ENCODE measurements around the gene CASK. TPM values are rescaled to one million over a fixed set of nuclear protein-coding genes. Genes with fewer than 3 reads are reported as not detected.

Gene CASK
- total RNA-seq, 2 donors from 2014 or later, result 15.0 to 17.0 TPM

- H3K9me3 ChIP-seq, result no peaks in the 10 kb centered on the region
- H3K27ac ChIP-seq, result no peak overlapping the region
- H3K36me3 ChIP-seq, result no peaks in the 10 kb centered on the region
- no peak overlapping the region for H3K4me3 ChIP-seq
- no peaks in the 10 kb centered on the region for H3K27me3 ChIP-seq
- peaks cover 0 to 2% of the 10 kb centered on the region in 2 donors for H3K4me1 ChIP-seq
- TF ChIP-seq, protein P1, sequence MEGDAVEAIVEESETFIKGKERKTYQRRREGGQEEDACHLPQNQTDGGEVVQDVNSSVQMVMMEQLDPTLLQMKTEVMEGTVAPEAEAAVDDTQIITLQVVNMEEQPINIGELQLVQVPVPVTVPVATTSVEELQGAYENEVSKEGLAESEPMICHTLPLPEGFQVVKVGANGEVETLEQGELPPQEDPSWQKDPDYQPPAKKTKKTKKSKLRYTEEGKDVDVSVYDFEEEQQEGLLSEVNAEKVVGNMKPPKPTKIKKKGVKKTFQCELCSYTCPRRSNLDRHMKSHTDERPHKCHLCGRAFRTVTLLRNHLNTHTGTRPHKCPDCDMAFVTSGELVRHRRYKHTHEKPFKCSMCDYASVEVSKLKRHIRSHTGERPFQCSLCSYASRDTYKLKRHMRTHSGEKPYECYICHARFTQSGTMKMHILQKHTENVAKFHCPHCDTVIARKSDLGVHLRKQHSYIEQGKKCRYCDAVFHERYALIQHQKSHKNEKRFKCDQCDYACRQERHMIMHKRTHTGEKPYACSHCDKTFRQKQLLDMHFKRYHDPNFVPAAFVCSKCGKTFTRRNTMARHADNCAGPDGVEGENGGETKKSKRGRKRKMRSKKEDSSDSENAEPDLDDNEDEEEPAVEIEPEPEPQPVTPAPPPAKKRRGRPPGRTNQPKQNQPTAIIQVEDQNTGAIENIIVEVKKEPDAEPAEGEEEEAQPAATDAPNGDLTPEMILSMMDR (IDR thresholded peaks at IDR 0.05), result no peak
- DNase-seq (ENCODE audit: low spot score), result no peak
Observed at GRCh38 chrX:41603596-41603995, 319.8 kb downstream of the CASK start.

DNA sequence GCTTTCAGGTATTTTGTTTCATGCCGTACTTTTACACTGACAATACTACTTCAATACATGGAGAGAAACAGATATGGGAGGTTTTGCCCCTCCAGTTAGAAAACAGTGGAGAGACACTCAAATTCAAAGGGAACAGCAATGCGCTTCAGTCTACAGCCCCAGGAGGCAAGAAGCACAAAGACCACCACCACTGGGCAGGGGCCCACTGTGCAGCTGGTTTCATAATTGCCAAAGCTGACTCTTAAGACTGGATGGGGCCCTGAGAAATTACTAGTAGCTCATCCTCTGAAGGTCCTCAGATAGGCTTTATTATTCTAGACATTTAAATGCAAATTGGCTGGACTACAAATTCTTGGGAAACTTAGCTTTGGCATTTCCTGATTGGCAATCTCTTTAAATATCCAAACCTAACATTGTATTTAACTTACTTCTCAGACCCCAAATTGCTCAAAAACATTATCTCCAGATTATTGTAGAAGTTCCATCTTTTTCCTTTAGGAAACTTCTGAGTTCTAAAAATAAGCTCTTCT, 320.5 kb downstream of the CASK start:
- no peaks in the 10 kb centered on the region for H3K36me3 ChIP-seq
- TF ChIP-seq, protein P1 (IDR thresholded peaks at IDR 0.05), result no peak
- no peaks in the 10 kb centered on the region for H3K9me3 ChIP-seq
- peaks cover 0 to 2% of the 10 kb centered on the region in 2 donors for H3K4me1 ChIP-seq
- H3K27me3 ChIP-seq, result no peaks in the 10 kb centered on the region
- no peak overlapping the region for H3K4me3 ChIP-seq
- DNase-seq (ENCODE audit: low spot score), result no peak
- H3K27ac ChIP-seq, result no peak overlapping the region

DNA sequence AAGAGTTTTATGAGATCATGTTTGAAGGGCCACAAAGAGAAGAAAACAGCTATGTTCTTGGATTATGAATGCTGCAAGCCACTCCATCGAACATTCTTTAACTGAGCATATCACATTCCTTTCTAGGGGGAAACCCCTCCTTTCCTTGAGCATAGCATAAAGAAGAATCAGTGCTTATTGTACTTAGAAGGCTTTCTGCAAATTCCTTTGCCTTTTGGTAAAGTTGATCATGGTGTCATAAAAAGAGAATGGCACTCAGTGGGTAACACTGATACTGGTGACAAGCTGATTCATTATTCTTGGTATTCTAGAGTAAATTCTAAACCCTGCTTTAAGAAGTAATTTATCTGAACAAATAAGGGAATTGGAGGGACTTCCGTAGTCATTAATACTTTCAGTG, 323.1 kb downstream of the CASK start:
- Histone ChIP-seq H3K9me3 (no peaks in the 10 kb centered on the region), H3K36me3 (no peaks in the 10 kb centered on the region), H3K4me3 (no peak overlapping the region), H3K27me3 (no peaks in the 10 kb centered on the region), H3K27ac (no peak overlapping the region), H3K4me1 (peaks cover 0 to 2% of the 10 kb centered on the region in 2 donors)
- DNase-seq (ENCODE audit: low spot score), result no peak
- TF ChIP-seq, protein P1 (IDR thresholded peaks at IDR 0.05), result no peak

GRCh38 chrX:41599507-41599906, 323.8 kb downstream of the CASK start:
- H3K4me3 ChIP-seq, result no peak overlapping the region
- no peak for DNase-seq (ENCODE audit: low spot score)
- H3K27ac ChIP-seq, result no peak overlapping the region
- H3K9me3 ChIP-seq, result no peaks in the 10 kb centered on the region
- H3K36me3 ChIP-seq, result no peaks in the 10 kb centered on the region
- peaks cover 0 to 2% of the 10 kb centered on the region in 2 donors for H3K4me1 ChIP-seq
- no peaks in the 10 kb centered on the region for H3K27me3 ChIP-seq
- TF ChIP-seq, protein P1 (IDR thresholded peaks at IDR 0.05), result no peak

DNA sequence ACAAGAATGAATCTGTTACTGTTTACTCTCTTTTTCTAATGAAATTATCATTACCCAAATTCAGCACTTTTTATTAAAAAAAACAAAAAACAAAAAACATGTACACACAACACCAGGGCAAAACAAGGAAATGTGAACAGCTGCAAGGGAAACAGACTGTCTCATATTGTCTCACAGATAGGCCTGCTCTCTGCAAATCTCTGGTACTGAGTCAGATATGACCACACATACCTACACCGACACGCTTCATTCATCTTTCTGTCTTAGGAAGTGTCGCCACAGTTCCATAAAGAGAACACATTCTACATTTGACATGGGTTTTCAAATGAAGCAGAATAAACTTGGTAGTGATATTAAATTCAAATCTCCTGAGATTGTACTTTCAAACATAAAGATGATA, 326.8 kb downstream of the CASK start:
- H3K4me1 ChIP-seq, result peaks cover 0 to 2% of the 10 kb centered on the region in 2 donors
- no peaks in the 10 kb centered on the region for H3K9me3 ChIP-seq
- TF ChIP-seq, protein P1 (IDR thresholded peaks at IDR 0.05), result no peak
- no peak overlapping the region for H3K4me3 ChIP-seq
- H3K36me3 ChIP-seq, result no peaks in the 10 kb centered on the region
- H3K27me3 ChIP-seq, result no peaks in the 10 kb centered on the region
- no peak overlapping the region for H3K27ac ChIP-seq
- DNase-seq (ENCODE audit: low spot score), result no peak

GRCh38 chrX:41594634-41595033, 328.7 kb downstream of the CASK start:
- Histone ChIP-seq H3K36me3 (no peaks in the 10 kb centered on the region), H3K27me3 (no peaks in the 10 kb centered on the region), H3K27ac (no peak overlapping the region), H3K4me1 (peaks cover 0 to 1% of the 10 kb centered on the region in 2 donors), H3K4me3 (no peak overlapping the region), H3K9me3 (no peaks in the 10 kb centered on the region)
- TF ChIP-seq, protein P1 (IDR thresholded peaks at IDR 0.05), result no peak
- DNase-seq (ENCODE audit: low spot score), result no peak
